Left colon (tissue), 2 donors: ENCODE results near the gene STARD10. TPM values are rescaled to one million over a fixed set of nuclear protein-coding genes. Genes with fewer than 3 reads are reported as not detected.
A peak's percentile ranks its signal among the peaks of the same experiment; 100 is the strongest.
"Not testable (repeated sequence)": the region's sequence is repeated elsewhere in the genome, so short reads cannot be mapped to it uniquely, and the experiment has no call there.

Experiments used
- ATAC-seq: fragments of 200-7000 bp; cut with Tn5 transposase; one replicate; pipeline ENCODE4 v1.9.1; 2020; ENCODE audit warnings: mild to moderate bottlenecking, moderate library complexity
- DNase-seq, 2 donors: peaks; one replicate each; pipeline ENCODE4 v3.0.0-alpha.2; 2020
- intact Hi-C, 2 donors: fragments of 100-400 bp; cut with DNase I in 1 of 2; cut with micrococcal nuclease in 1 of 2; formaldehyde crosslinking; loops; one replicate each; pipeline versions ENCODE4 v1.11.2 to v1.14.0; 2022; cut with DNase I, micrococcal nuclease
- total RNA-seq, 2 donors: library from RNA; stranded (reverse); fragmentation: NEBNext Ultra II Directional; extraction: Animal tissue kit (Norgen Biotek cat#: 25700); gene quantifications; one replicate each; pipeline ENCODE4 v1.2.1, GENCODE V29; 2021
- donor health status: DM: no; HTN: no; CAD: no.
- donor health status: DM: yes; HTN: yes; CAD: no.

The STARD10 gene
- total RNA-seq, 2 donors from 2014 or later, result 417 to 464 TPM

GRCh38 chr11:72828081-72828567, 34.3 kb upstream of the STARD10 start:
- ATAC-seq (no peak), DNase-seq (no peak)
- intact Hi-C loops, result loop anchor here in 1 of 2 donors (2.0 kb wide), 1 partner anchor 351 kb away; no protein-coding TSS in a partner anchor

GRCh38 chr11:72827656-72828055, 33.8 kb upstream of the STARD10 start:
- not testable (repeated sequence) for ATAC-seq, DNase-seq
- intact Hi-C loops, result loop anchor here in 1 of 2 donors (2.0 kb wide), 1 partner anchor 351 kb away; no protein-coding TSS in a partner anchor

GRCh38 chr11:72826942-72827480, 33.2 kb upstream of the STARD10 start:
- intact Hi-C loops, result no loop called here
- no peak for ATAC-seq
- no peak for DNase-seq

GRCh38 chr11:72826191-72826941, 32.5 kb upstream of the STARD10 start:
- ATAC-seq, result no peak
- intact Hi-C loops, result no loop called here
- no peak for DNase-seq

- no peak for DNase-seq
- no peak for ATAC-seq
- intact Hi-C loops, result no loop called here
Observed at GRCh38 chr11:72825661-72826060, 31.8 kb upstream of the STARD10 start.

GRCh38 chr11:72824811-72825505, 31.1 kb upstream of the STARD10 start:
- ATAC-seq (no peak), DNase-seq (no peak)
- intact Hi-C loops, result no loop called here

- no peak for DNase-seq
- no peak for ATAC-seq
- intact Hi-C loops, result no loop called here
Observed at GRCh38 chr11:72824020-72824419, 30.2 kb upstream of the STARD10 start.

- intact Hi-C loops, result no loop called here
- ATAC-seq (no peak), DNase-seq (no peak)
Observed at GRCh38 chr11:72823105-72823804, 29.4 kb upstream of the STARD10 start.

- DNase-seq (peak; percentile 84 to 93), ATAC-seq (peak; percentile 91)
- intact Hi-C loops, result no loop called here
Observed at GRCh38 chr11:72821920-72822799, 28.3 kb upstream of the STARD10 start.

- ATAC-seq, result peak; percentile 70
- peak; percentile 62 to 66 for DNase-seq
- intact Hi-C loops, result no loop called here
Observed at GRCh38 chr11:72821221-72821919, 27.5 kb upstream of the STARD10 start.

GRCh38 chr11:72820439-72821139, 26.7 kb upstream of the STARD10 start:
- ATAC-seq (no peak), DNase-seq (no peak)
- intact Hi-C loops, result no loop called here

GRCh38 chr11:72818971-72819370, 25.1 kb upstream of the STARD10 start:
- DNase-seq, result no peak
- ATAC-seq, result no peak
- intact Hi-C loops, result no loop called here

GRCh38 chr11:72817966-72818365, 24.1 kb upstream of the STARD10 start:
- intact Hi-C loops, result no loop called here
- DNase-seq, result no peak

GRCh38 chr11:72816404-72816990, 22.6 kb upstream of the STARD10 start:
- DNase-seq (no peak), ATAC-seq (no peak)
- intact Hi-C loops, result no loop called here

More at GRCh38 chr11:72817966-72818365, 24.1 kb upstream of the STARD10 start:
- ATAC-seq, result no peak

- intact Hi-C loops, result no loop called here
Observed at GRCh38 chr11:72815110-72815618, 21.3 kb upstream of the STARD10 start.

More at GRCh38 chr11:72815110-72815618, 21.3 kb upstream of the STARD10 start:
- ATAC-seq (peak; percentile 35), DNase-seq (no peak)
